BLaER1 (cell line): ENCODE data around the gene C1QL4.

ENCODE experiments used
- H3K27ac ChIP-seq: shearing (Covaris generic); formaldehyde crosslinking; 2 replicates; pipeline ENCODE4 v1.8.1; 2022
- H3K27me3 ChIP-seq: shearing (Covaris generic); formaldehyde crosslinking; 2 replicates; pipeline ENCODE4 v1.8.1; 2022
- H3K36me3 ChIP-seq: shearing (Covaris generic); formaldehyde crosslinking; 2 replicates; pipeline ENCODE4 v1.8.1; 2022
- H3K4me1 ChIP-seq: shearing (Covaris generic); formaldehyde crosslinking; 2 replicates; pipeline ENCODE4 v1.8.1; 2022
- H3K4me2 ChIP-seq: shearing (Covaris generic); formaldehyde crosslinking; 2 replicates; pipeline ENCODE4 v1.8.1; 2022
- H3K4me3 ChIP-seq: shearing (Covaris generic); formaldehyde crosslinking; 2 replicates; pipeline ENCODE4 v1.8.1; 2022
- H3K9ac ChIP-seq: shearing (Covaris generic); formaldehyde crosslinking; 2 replicates; pipeline ENCODE4 v1.8.1; 2022
- H3K9me3 ChIP-seq: shearing (Covaris generic); formaldehyde crosslinking; 2 replicates; pipeline ENCODE4 v1.8.1; 2022
- H4K20me1 ChIP-seq: shearing (Covaris generic); formaldehyde crosslinking; 2 replicates; pipeline ENCODE4 v1.8.1; 2022
- Cebpa-rat ChIP-seq: shearing (Covaris generic); IDR thresholded peaks from 2 replicates; pipeline ENCODE4 v1.8.1; 2022

The C1QL4 gene

DNA sequence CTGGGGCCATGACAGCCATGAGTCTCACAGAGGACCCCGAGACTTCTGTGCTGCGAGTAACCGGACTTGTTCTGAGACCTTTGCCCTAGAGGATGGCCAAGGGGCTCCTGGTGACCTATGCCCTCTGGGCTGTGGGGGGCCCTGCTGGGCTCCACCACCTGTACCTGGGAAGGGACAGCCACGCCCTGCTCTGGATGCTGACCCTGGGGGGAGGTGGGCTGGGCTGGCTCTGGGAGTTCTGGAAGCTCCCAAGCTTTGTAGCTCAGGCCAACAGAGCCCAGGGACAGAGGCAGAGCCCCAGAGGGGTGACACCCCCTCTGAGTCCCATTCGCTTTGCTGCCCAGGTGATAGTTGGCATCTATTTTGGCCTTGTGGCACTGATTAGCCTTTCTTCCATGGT lies 11.8 kb upstream of the C1QL4 start:
- TF ChIP-seq Cebpa-rat = no peak
- Histone ChIP-seq H4K20me1 (peaks cover 39% of the 10 kb centered on the region), H3K27me3 (peaks cover 52% of the 10 kb centered on the region), H3K27ac (no peak overlapping the region), H3K4me1 (peaks cover 45% of the 10 kb centered on the region), H3K4me3 (no peak overlapping the region), H3K9ac (no peak overlapping the region), H3K9me3 (no peaks in the 10 kb centered on the region), H3K4me2 (0 out of 2 replicates have a peak overlapping the region, but pooled peaks have one; percentile 99), H3K36me3 (no peaks in the 10 kb centered on the region)

DNA sequence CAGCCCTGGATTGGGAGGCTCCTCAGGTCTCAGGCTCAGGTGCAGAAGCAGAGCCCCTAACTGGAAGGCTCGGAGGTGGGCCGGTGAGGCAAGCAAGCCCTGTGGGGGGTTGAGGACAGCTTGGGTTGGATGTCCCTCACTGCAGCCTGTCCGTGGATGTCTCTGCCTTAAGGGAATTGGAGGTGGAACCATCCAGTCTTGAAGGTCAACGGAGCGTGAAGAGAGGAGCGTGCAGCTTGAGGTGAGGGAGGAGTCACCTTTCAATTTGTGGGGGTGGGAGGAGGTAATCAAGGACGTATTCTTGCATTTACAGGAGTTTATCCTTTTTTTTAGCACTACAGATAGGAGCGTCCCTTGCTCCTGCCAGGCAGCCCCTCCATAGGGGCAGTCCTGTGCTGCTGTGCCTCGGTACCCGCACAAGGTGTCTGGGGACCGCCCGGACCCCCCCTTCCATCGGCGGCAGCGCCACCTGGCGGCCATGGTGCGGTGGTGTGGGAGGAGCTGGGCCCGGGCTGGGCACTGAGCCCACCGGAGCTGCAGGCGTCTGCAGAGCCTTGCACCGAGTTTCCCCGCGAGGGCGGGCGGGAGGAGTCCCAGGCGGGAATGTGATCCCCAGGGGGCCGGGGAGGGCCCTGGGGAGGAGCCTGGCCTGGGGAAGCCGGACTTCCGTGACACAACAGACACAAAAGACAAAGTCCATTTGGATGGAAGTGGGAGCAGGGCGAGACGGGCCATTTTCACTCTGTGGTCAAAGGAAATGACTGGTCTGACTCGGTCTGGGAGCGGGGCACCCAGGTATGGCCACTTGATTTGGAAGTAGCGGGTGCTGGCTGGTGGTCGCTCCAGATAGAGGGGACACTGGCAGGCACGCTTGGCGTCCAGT lies 10.6 kb upstream of the C1QL4 start:
- H3K4me2 ChIP-seq = peak overlapping the region; percentile 99
- peaks cover 58% of the 10 kb centered on the region for H3K4me1 ChIP-seq
- H4K20me1 ChIP-seq = peaks cover 51% of the 10 kb centered on the region
- no peaks in the 10 kb centered on the region for H3K36me3 ChIP-seq
- H3K4me3 ChIP-seq = peak overlapping the region; percentile 65
- no peak for TF ChIP-seq Cebpa-rat
- H3K9me3 ChIP-seq = no peaks in the 10 kb centered on the region
- H3K27me3 ChIP-seq = peaks cover 64% of the 10 kb centered on the region
- H3K27ac ChIP-seq = no peak overlapping the region
- H3K9ac ChIP-seq = no peak overlapping the region

DNA sequence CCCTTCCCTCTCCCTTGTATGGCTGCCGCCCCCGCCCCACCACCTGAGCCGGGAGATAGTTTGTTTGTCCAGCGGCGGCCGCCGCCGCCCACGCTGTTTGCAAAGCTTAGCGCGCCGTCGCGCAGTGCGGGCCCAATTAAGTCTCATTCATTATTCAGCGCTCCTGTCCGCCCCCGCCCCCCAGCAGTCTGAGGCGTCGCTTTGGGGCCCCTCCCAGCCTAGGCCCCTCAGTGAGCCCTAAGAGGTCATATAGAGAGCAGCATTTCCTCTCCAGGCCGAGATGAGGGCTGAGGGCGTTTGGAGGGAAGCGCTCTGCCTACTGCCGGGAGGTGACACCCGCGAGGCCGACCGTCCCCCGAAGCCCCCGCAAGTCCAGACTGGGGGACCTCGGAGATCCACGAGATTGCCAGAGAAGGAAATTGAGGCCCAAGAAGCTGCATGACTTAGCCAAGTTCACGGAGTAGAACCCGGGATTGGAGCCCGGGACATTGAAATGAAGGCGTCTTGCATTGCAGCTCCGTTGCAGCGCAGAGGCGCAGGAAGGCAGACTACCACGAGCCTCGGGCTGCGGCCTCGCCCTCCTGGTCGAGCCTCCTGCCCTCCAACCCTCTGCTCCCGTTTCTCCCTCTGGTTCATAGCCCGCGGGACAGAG lies 9.8 kb upstream of the C1QL4 start, which contains the start of gene DNAJC22:
Gene DNAJC22, plus strand, starts transcription at position 230 of the 652 bp plus-strand sequence. CDS start 1,985 bp downstream, outside the sequence.
- no peak within 1 kb of the TSS for H3K27ac ChIP-seq
- peaks cover 72% of the 10 kb centered on the region for H3K27me3 ChIP-seq
- H3K9me3 ChIP-seq = no peaks in the 10 kb centered on the region
- peaks cover 64% of the 10 kb centered on the region for H3K4me1 ChIP-seq
- peak within 1 kb of the TSS; percentile 65 for H3K4me3 ChIP-seq
- no peaks in the 10 kb centered on the region for H3K36me3 ChIP-seq
- no peak for TF ChIP-seq Cebpa-rat
- peaks cover 59% of the 10 kb centered on the region for H4K20me1 ChIP-seq
- H3K4me2 ChIP-seq = peak within 1 kb of the TSS; percentile 99
- H3K9ac ChIP-seq = peak within 1 kb of the TSS; percentile 38; the same call in 1 of the 2 replicates

DNA sequence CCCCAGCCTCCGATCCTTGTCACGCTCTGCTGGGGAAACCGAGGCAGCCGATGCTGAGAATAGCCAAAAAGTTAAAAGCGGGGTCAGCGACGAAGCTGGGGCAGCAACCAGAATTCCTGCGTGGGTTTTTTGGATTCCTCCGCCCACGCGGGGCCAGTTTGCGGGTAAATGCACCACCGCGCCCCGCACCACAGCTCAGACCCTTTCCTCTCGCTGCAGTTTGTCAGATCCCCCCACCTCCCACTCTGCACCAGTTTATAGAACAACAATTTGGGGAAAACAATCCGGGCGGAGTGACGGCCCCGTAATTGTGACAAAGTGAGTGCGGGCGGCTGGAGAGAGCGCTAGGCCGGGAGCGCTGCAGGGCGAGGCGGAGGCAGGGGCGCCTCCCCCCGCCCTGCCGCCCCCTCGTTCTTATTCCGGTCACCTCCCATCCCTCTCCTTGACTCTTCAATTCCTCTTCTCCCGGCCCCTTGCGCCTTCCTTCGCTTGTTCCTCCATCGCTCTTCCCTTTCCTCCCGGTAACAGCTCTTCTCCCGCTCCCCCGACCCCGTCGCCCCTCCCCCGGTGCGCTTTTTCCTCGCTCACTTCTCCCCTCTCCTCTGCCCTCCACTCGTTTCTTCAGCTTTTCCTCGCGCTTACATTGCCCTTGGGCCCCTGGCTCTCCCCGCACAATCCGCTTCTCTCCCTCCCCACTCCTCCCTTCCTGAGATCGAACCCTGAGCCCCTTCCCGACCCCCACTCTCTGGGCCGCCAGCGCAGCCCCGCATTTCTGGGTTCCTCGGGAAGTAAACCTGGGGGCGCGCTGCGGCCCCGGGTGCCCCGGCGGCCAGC lies 9.1 kb upstream of the C1QL4 start:
- Histone ChIP-seq H3K4me3 (peak overlapping the region; percentile 65), H3K36me3 (no peaks in the 10 kb centered on the region), H3K9me3 (no peaks in the 10 kb centered on the region), H3K27me3 (peaks cover 79% of the 10 kb centered on the region), H3K4me1 (peaks cover 64% of the 10 kb centered on the region), H4K20me1 (peaks cover 66% of the 10 kb centered on the region), H3K27ac (no peak overlapping the region), H3K4me2 (peak overlapping the region; percentile 99), H3K9ac (peak overlapping the region; percentile 38; the same call in 1 of the 2 replicates)
- no peak for TF ChIP-seq Cebpa-rat

DNA sequence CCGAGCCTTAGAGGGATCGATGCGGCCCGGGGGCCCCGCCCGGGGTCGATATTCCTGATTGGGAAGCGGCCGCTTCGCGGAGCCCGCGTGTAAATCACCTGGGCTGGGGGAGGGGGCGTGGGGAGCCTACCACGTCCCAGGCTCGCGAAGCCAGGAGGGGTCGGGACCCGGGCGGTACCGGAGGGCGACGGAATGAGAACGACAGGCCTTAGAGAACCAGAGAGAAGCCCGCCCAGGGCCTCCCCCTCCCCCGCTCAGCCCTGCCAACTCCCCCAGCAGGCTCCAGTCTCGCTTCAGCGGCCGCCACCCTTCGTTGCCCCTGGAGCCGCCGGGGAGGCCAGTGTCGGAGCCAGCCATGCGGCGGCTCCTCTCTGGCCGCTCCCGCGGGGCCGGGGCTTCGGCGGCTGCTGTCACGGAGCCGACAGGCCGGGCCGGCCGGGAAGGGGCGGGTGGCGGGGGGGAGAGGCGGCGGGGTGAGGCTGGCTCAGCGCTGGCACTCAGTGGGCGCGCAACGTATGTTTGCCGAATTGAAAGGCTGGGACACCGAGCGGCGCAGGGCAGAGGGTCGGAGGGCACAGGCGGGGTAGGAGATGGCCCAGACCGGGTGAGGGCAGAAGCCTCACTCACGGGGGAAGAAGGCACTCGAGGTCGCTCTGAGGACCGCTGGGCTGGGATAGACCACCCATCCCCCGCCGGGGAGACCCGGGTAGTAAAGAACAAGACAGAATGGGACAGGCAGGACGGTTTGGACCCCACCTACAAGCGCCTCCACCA lies 8.2 kb upstream of the C1QL4 start:
- TF ChIP-seq Cebpa-rat = no peak
- H3K27ac ChIP-seq = no peak overlapping the region
- peaks cover 74% of the 10 kb centered on the region for H4K20me1 ChIP-seq
- no peaks in the 10 kb centered on the region for H3K9me3 ChIP-seq
- peak overlapping the region; percentile 38; the same call in 1 of the 2 replicates for H3K9ac ChIP-seq
- peaks cover 64% of the 10 kb centered on the region for H3K4me1 ChIP-seq
- peaks cover 87% of the 10 kb centered on the region for H3K27me3 ChIP-seq
- peak overlapping the region; percentile 99 for H3K4me2 ChIP-seq
- H3K4me3 ChIP-seq = peak overlapping the region; percentile 65
- H3K36me3 ChIP-seq = no peaks in the 10 kb centered on the region

DNA sequence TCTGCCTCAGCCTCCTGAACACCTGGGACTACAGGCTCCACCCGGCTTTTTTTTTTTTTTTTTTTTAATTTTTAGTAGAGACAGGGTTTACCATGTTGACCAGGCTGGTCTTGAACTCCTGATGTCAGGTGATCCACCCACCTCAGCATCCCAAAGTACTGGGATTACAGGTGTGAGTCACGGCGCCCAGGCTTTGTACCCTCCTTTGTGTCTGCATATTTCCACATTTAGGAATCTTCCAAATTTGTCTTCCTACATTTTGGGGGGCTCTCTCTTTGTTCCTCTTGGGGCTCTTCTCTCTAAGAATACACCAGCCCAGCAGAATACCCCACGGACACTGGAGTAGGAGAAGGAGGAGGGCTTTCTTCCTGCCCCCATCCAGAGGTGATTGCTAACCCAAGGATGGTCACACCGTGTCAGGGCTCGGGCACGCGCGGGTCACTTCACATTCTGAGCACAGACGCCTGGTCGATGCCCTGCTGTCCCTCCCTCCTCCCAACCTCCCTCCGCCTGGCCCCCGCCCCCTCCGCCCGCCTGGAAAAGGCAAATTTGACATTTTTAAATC lies 7.6 kb upstream of the C1QL4 start:
- no peak overlapping the region for H3K27ac ChIP-seq
- peaks cover 80% of the 10 kb centered on the region for H4K20me1 ChIP-seq
- H3K4me2 ChIP-seq = peak overlapping the region; percentile 99
- peaks cover 64% of the 10 kb centered on the region for H3K4me1 ChIP-seq
- no peaks in the 10 kb centered on the region for H3K9me3 ChIP-seq
- H3K36me3 ChIP-seq = no peaks in the 10 kb centered on the region
- no peak for TF ChIP-seq Cebpa-rat
- peaks cover 94% of the 10 kb centered on the region for H3K27me3 ChIP-seq
- H3K9ac ChIP-seq = no peak overlapping the region
- H3K4me3 ChIP-seq = peak overlapping the region; percentile 65

DNA sequence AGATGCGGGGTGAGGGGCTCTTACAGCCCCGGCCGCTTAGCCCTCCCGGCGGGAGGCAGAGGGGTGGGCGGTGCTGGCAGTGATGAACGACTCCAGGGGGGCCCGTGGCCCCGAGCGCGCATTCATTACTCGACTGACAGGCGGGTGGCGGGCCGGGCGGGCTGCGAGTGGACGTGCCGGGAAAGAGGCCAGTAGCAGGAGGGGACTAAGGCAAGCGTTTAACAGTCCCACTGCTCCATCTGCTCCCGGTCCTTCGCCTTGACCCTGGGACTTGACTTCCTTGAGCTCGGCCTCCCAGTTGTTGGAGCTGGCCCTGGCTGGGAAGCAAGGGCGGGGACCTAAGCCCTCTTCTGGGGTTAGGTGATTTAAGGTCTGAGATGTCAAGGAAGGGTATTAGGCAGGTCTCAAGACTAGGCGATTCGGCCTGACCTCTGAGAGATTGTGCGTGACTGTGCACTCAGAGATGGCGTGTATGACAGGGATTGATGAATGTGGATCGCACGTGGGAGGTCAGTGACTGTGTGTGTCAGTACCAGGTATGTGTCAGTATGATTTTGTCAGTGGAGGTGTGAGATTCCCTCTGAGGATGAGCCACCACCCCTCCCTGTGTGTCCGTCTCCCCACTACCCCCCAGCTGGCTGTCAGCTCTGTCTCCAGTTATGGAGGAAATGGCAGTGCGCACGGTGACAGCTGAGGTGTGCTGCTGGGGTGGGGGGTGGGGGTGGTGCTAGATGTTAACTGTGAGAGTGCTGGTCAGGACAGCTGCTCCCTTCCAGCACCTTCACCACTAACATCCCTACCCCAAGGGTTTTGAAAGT lies 6.1 kb upstream of the C1QL4 start:
- Histone ChIP-seq H4K20me1 (peaks cover 89% of the 10 kb centered on the region), H3K4me3 (peak overlapping the region; percentile 56), H3K36me3 (no peaks in the 10 kb centered on the region), H3K4me2 (peak overlapping the region; percentile 64), H3K27ac (no peak overlapping the region), H3K4me1 (peaks cover 59% of the 10 kb centered on the region), H3K27me3 (peaks cover 100% of the 10 kb centered on the region), H3K9me3 (no peaks in the 10 kb centered on the region), H3K9ac (no peak overlapping the region)
- no peak for TF ChIP-seq Cebpa-rat
